ENCODE data around the gene DIAPH3. TPM values are rescaled to one million over a fixed set of nuclear protein-coding genes. Genes with fewer than 3 reads are reported as not detected.

DIAPH3 gene
- total RNA-seq, 6 experiments from 2014 or later, result 18.4 to 38.5 (median 37.5) TPM

DNA sequence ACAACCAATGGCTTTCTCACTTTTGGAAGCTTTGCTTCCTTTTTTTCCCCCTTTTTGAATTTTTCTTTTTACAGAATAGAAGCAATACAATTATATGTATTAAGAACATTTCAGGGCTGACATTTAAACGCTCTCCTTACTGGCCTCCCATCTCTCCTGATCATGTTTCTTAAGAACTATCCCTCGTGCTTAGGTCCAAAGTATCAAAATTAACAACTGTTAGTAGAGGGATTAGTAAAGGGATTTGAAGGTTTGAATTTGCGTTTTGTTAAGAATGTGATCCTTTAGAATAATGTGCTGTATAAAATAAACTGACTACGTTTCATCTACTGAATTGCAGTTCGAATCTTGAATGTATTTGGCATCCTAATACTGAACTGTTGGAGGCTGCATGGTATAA is 424.8 kb downstream of the DIAPH3 start:
- no peak for DNase-seq
- H3K4me1 Mint-ChIP-seq (ENCODE audit: low read depth), result peaks cover 14% of the 10 kb centered on the region
- peaks cover 5% of the 10 kb centered on the region for H3K36me3 Mint-ChIP-seq (ENCODE audit: low read depth)
- H3K4me3 Mint-ChIP-seq, result no peak overlapping the region
- H3K27ac Mint-ChIP-seq, result no peak overlapping the region
- no peak for TF ChIP-seq CTCF (IDR thresholded peaks at IDR 0.05)
- H3K27me3 Mint-ChIP-seq (ENCODE audit: insufficient read depth), result peaks cover 2% of the 10 kb centered on the region; the same call in 1 of the 2 replicates
- no peaks in the 10 kb centered on the region for H3K9me3 Mint-ChIP-seq

DNA sequence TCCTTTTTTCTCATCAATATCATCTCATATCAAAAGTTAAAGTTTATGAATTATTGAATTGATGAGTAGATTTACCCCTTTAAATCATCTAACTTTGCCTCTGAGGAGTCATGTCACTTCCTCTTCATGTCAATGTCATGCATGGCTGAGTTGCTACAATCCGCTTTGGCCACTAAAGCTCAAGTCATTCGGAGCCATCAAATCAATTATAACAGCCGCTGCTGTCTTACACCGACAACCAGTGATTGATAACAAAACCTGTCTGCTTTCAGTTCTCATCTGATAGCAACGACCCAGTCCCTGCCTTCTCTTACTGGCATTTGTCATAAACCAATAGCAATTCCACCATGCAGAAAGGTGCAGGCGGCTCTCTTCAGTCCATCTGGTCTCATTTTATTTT is 429.3 kb downstream of the DIAPH3 start:
- no peak for DNase-seq
- Mint-ChIP-seq H3K36me3 (ENCODE audit: low read depth) (0 out of 2 replicates have a peak, but pooled peaks cover 5% of the 10 kb centered on the region), H3K27me3 (ENCODE audit: insufficient read depth) (no peaks in the 10 kb centered on the region), H3K4me3 (no peak overlapping the region), H3K4me1 (ENCODE audit: low read depth) (no peaks in the 10 kb centered on the region), H3K9me3 (no peaks in the 10 kb centered on the region), H3K27ac (no peak overlapping the region)
- TF ChIP-seq CTCF (IDR thresholded peaks at IDR 0.05), result no peak

DNA sequence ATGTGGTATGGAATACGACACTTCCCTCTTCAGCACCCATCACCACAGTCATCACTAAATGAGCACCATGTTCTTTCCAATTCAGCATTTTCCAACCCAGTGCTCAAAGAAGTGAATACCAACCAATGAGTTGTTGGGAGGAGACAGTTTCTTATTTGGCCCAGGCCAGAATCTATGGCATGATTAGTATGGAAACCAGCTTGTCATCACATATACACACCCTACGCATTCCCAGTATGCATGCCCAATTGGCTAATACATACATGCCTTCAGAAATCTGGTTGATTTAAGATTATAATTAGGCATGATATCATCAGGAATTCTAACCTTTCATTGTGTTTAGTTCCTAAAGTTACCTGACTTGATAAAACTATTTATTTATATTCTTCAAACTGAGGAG is 430.0 kb downstream of the DIAPH3 start:
- no peaks in the 10 kb centered on the region for H3K4me1 Mint-ChIP-seq (ENCODE audit: low read depth)
- no peak overlapping the region for H3K4me3 Mint-ChIP-seq
- 0 out of 2 replicates have a peak, but pooled peaks cover 5% of the 10 kb centered on the region for H3K36me3 Mint-ChIP-seq (ENCODE audit: low read depth)
- TF ChIP-seq CTCF (IDR thresholded peaks at IDR 0.05), result no peak
- DNase-seq, result no peak
- H3K27me3 Mint-ChIP-seq (ENCODE audit: insufficient read depth), result no peaks in the 10 kb centered on the region
- H3K27ac Mint-ChIP-seq, result no peak overlapping the region
- no peaks in the 10 kb centered on the region for H3K9me3 Mint-ChIP-seq

DNA sequence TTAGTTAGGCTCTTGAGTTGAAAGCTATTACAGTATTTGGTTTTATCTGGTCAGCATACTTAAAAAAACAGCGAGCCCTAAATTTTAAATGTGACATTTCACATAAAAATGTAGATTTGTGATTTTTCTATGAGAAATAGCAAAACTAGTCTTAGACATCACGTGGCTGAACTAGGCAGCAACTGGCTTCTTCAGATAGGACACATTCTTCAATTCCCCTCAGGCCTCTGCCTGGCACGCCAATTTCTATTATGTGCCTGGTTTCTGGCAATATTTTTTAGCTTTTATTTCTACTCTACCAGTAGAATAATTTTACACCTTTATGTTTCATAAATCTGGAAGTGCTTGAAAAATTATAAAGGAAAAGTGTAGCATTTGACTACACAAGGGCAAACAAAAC is 433.7 kb downstream of the DIAPH3 start:
- Mint-ChIP-seq H3K36me3 (ENCODE audit: low read depth) (no peaks in the 10 kb centered on the region), H3K27me3 (ENCODE audit: insufficient read depth) (no peaks in the 10 kb centered on the region), H3K9me3 (no peaks in the 10 kb centered on the region), H3K4me3 (no peak overlapping the region), H3K27ac (no peak overlapping the region), H3K4me1 (ENCODE audit: low read depth) (no peaks in the 10 kb centered on the region)
- DNase-seq, result no peak
- TF ChIP-seq CTCF (IDR thresholded peaks at IDR 0.05), result no peak

GRCh38 chr13:59728896-59729545 is 434.7 kb downstream of the DIAPH3 start:
- Mint-ChIP-seq H3K27ac (no peak overlapping the region), H3K4me1 (ENCODE audit: low read depth) (no peaks in the 10 kb centered on the region), H3K27me3 (ENCODE audit: insufficient read depth) (no peaks in the 10 kb centered on the region), H3K9me3 (no peaks in the 10 kb centered on the region), H3K4me3 (no peak overlapping the region), H3K36me3 (ENCODE audit: low read depth) (no peaks in the 10 kb centered on the region)
- TF ChIP-seq CTCF (IDR thresholded peaks at IDR 0.05), result no peak
- DNase-seq, result no peak

All from HFFc6 (cell line).